ENCODE data around the gene GFPT2. TPM values are rescaled to one million over a fixed set of nuclear protein-coding genes. Genes with fewer than 3 reads are reported as not detected.

The GFPT2 gene
- total and polyA plus RNA-seq, 9 of the 15 experiments (the other 6 are each of a cell fraction or from before 2014, with no cell fraction given), result 0.07 to 0.14 (median 0.08) TPM; not detected in 6

GRCh38 chr5:180291234-180291940 lies 61.7 kb downstream of the GFPT2 start (continued):
- TF ChIP-seq RERE (CRISPR knock-in tag; IDR thresholded peaks at IDR 0.05; ENCODE audit: borderline replicate concordance) (no peak), KLF13 (tag; IDR thresholded peaks at IDR 0.05; ENCODE audit: borderline replicate concordance, low read depth) (no peak), PRMT5 (CRISPR knock-in tag; IDR thresholded peaks at IDR 0.05) (no peak), MEF2D (tag; conservative IDR thresholded peaks at IDR 0.05; ENCODE audit: low read depth) (no peak), HNRNPL (IDR thresholded peaks at IDR 0.05; ENCODE audit: low read depth, low read length) (no peak), KDM1A (IDR thresholded peaks at IDR 0.05) (no peak), TAF9B (IDR thresholded peaks at IDR 0.05; ENCODE audit: partially characterized antibody) (no peak), PPARD (CRISPR knock-in tag; IDR thresholded peaks at IDR 0.05) (no peak), NR4A1 (CRISPR knock-in tag; IDR thresholded peaks at IDR 0.05) (no peak), NR4A1 (tag; IDR thresholded peaks at IDR 0.05) (no peak), ZNF780A (CRISPR knock-in tag; IDR thresholded peaks at IDR 0.05) (no peak), ZNF507 (tag; conservative IDR thresholded peaks at IDR 0.05) (no peak), CTCF (IDR thresholded peaks at IDR 0.05 in 2 of 3, conservative IDR thresholded peaks at IDR 0.05 in 1 of 3; ENCODE audit: insufficient read depth in 2 of 3, low read depth in 1 of 3, low read length in 3 of 3) (peak in 2 of 3 experiments; percentile 24 to 37; a peak in 2 of 6 replicates), ZNF146 (CRISPR knock-in tag; IDR thresholded peaks at IDR 0.05; ENCODE audit: unreplicated experiment) (no peak), NCOR1 (IDR thresholded peaks at IDR 0.05) (no peak), MYBL2 (IDR thresholded peaks at IDR 0.05; ENCODE audit: low read depth) (no peak), MYBL2 (CRISPR knock-in tag; IDR thresholded peaks at IDR 0.05; ENCODE audit: borderline replicate concordance) (no peak), CHD2 (IDR thresholded peaks at IDR 0.05; ENCODE audit: low read depth, low read length) (no peak), ZBTB9 (CRISPR knock-in tag; IDR thresholded peaks at IDR 0.05) (no peak)

Data from K562 (cell line).